T47D (cell line): ENCODE results near the gene TIAM1.

Experiments
- DNase-seq, 2 experiments: peaks; one replicate each; pipeline versions ENCODE4 v3.0.0 to v3.0.0-alpha.2; 2011 to 2012; ENCODE audit warnings: low read depth in 1 of 2, low spot score in 1 of 2
- JUND ChIP-seq: IDR thresholded peaks from 2 replicates; pipeline ENCODE4 v1.6.1; 2012; ENCODE audit warnings: low read depth
- in situ Hi-C: cut with HindIII; loops from 2 replicates; pipeline ENCODE4 v1.10.0; 2016; ENCODE audit warnings: low sequenced_read_pairs, low pct_unique_long_range_greater_than_20kb

TIAM1 gene

DNA sequence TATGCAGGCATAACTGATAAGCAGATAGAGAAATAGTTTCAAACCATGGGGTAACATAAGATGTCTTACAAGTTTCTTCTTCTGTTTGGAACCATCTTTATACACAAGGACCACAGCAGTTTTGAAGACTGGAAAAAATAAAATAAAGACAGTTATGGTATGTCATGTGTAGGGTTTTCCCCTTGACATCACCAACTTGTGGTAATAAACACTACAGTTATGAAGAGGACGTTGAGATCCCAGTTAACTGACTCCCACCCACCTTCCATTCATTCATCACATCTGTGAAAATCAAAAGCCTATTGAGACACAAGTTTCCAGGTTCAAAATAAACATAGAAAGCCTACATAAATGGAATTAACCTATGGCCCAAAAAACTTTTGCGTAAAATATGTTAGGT, 213.2 kb downstream of the TIAM1 start:
- in situ Hi-C loops: no loop called here
- TF ChIP-seq JUND: no peak
- no peak for DNase-seq

DNA sequence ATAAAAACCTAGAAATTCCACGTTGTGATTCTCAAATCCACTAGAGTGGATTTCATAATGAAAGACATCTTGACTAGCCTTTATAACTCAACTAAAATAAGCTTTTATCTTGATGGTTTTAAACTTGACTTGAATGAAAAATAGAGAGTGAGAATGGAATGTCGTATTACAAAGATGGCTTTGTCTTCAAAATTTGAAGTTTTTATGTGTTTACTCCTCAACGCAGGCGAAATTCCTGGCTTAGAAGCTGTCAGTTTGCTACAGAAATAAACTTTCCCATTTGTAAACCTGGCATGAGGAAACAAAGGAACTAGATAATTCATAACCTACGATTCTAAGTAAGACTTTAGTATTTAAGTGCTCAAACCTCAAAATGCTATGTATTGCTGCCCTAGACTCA, 215.8 kb downstream of the TIAM1 start:
- TF ChIP-seq JUND: no peak
- in situ Hi-C loops: no loop called here
- DNase-seq: no peak

DNA sequence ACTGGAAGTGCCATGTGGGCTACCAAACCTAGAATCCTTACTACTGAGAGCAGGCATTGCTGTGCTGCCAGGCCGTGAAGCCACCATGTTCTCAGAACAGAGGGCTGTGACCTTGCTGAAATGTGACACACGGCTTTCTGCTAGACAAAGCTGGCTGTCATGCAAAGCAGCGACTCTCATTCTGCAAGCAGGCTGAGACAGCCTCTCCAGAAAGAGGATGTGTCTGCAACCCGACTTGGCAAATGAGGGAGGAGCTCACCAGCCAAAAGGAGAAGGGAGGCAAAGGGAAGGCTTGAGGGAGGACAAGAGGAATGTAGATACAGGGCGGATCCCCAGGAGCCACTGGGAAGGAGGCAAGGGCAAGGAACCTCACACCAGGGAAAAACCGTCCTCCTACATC, 220.1 kb downstream of the TIAM1 start:
- DNase-seq: no peak
- in situ Hi-C loops: no loop called here
- TF ChIP-seq JUND: no peak

DNA sequence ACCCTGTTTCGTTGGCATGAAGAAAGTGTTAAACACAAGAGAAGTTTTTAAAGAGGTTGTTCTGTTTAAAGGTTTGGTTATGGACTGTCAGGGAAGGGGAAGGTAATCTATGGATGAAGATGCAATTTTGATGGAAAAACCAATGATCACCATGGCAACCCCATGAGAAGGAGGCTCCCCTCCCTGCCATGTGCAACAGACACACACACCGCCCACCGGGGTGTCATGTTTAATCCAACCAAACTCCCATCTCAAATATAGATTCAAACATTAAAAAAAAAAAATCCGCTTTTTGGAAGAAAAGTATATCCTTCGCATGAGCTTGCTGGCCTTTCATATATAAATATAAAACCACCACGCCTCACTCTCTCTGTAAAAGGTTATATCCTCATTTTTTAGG, 224.9 kb downstream of the TIAM1 start:
- in situ Hi-C loops: no loop called here
- TF ChIP-seq JUND: no peak
- no peak for DNase-seq

DNA sequence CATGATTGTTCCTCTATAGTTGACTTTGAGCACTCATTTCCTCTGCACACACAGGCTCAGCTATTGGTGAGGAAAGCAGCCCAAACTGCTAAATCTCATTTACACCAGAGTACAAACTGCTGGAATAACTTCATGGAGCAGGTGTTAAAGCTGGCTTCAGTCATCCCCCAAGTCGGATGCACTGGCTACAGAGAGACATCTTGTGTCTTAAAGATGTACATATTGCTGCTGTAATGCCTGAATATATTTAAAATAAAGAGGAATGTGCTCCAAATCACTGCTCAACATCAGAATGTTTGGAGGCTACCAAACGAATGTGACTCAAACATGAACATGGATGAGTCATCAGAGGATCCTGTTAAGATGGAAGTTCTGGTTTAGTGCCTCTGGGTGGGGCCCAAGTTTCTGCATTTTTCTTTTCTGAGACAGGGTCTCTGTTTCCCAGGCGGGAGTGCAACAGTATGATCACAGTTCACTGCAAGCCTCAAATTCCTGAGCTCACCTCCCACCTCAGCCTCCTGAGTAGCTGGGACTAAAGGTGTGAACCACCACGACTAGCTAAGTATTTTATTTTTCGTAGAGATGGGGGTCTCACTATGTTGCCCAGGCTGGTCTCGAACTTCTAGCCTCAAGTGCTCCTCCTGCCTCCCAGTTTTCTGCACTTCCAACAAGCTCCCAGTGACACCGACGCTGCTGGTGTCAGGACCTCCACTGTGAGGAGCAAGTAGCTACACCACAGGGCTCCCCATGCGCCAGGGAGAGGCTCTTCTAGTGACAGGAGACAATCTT, 226.7 kb downstream of the TIAM1 start:
- no peak for TF ChIP-seq JUND
- DNase-seq: peak in 1 of 2 experiments; percentile 25
- in situ Hi-C loops: no loop called here

DNA sequence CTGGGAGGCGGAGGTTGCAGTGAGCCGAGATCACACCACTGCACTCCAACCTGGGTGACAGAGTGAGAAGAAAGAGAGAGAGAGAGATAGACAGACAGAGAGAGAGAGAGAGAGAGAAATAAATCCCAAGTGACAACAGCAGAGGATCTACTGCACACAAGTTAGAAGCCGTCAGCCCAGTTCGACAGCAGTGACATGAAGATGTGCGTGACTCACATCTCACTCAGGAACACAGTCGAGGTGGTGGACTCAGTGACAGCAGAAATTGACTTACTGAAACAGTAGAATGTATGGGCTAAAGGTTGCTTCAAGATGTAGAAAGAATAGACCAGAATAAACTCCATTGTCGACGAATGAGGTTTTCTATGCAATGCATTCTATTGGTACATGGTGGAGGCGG, 228.8 kb downstream of the TIAM1 start:
- no peak for TF ChIP-seq JUND
- no peak for DNase-seq
- in situ Hi-C loops: no loop called here

DNA sequence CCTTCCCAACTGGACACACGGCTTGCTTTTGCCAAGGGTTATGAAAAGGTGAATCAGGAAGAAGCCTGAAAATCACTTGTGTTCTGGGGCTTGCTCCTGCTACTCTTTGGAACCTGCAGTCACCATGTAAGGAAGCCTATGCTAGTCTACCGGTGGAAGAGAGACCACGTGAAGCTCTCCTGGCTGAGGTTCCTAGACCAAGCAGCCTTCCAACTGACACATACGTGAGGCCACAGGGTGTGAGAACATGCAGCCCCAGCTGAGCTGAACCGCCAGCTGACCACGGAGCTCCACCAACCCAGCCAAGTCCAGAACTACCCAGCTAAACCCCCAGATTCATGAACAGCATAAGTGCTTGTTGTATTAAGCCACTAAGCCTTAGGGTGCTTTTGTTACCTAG, 233.0 kb downstream of the TIAM1 start:
- TF ChIP-seq JUND: no peak
- no peak for DNase-seq
- in situ Hi-C loops: no loop called here

DNA sequence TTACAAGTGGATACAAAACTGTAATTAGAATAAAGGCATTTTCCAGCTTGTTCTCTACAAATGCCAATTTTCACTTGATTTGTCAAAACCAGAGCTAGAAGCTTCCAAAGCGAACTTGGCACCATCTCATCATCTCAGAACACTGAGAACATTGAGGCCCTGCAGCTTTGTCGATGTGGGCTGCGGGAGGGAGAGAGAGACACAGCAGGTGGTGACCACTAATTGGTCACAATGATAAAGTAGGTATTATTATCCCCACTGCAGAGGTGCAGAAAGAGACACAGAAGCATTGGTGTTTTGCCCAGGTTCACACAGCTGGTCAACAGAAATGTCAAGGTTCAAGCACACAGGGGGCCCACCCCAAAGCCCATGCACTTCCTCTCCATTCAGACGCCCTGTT, 233.6 kb downstream of the TIAM1 start:
- in situ Hi-C loops: no loop called here
- DNase-seq: no peak
- no peak for TF ChIP-seq JUND

DNA sequence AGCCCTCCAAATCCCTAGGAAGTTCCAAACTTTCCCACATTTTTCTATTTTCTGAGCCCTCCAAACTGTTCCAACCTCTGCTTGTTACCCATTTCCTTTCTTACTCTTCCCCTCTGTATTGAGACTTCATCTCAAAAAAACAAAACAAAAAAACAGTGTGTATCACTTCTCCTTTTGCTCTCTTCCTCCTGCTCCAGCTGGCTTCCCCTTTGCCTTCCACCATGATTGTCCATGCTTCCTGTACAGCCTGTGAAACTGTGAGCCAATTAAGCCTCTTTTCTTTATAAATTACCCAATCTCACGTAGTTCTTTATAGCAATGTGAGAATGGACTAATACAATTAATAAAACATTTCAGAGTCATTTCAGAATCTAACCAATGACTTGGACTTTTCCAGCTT, 236.2 kb downstream of the TIAM1 start:
- no peak for DNase-seq
- no peak for TF ChIP-seq JUND
- in situ Hi-C loops: no loop called here

DNA sequence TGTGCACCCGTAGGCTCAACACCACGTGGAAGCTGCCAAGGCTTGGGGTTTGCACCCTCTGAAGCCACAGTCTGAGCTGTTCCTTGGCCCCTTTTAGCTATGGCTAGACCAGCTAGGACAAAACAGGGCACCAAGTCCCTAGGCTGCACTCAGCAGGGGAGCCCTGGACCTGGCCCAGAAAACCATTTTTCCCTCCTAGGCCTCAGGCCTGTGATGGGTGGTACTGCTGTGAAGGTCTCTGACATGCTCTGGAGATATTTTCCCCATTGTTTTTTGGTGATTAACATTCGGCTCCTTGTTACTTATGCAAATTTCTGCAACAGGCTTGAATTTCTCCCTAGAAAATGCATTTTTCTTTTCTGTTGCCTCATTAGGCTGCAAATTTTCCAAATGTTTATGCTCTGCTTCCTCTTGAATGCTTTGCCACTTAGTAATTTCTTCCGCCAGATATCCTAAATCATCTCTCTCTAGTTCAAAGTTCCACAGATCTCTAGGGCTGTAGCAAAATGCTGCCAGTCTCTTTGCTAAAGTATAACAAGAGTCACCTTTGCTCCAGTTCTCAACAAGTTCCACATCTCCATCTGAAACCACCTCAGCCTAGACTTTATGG, 236.8 kb downstream of the TIAM1 start:
- TF ChIP-seq JUND: no peak
- in situ Hi-C loops: no loop called here
- no peak for DNase-seq

DNA sequence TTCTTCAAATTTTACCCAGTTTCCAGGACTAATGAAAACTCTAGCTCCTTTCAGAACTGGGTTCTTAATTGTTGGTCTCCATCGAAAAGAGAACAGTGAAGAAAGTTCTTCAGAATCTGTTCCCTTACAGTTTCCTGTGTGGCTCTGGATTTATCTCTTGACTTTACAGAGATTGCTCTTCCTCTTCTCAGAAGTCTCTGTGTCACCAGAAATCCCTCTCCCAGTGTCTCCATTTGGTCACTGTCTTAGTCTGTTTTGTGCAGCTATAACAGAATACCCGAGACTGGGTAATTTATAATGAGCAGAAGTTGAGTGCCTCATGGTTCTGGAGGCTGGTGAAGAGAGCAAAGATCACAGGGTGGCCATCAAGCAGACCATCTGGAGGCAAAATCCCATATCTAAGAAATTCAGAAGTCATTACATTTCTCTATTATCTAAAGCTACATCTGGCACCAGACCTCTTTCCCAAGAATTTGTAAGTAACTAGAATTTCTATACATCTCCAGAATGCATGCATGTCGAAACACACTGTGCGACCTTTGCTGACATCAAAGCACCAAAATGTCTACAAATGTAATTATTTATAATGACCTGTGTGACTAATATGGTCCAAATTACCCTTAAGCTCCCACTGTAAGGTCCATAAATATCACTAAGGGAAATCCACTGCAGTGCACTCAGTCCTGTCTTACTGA, 240.3 kb downstream of the TIAM1 start:
- no peak for TF ChIP-seq JUND
- DNase-seq: no peak
- in situ Hi-C loops: no loop called here

DNA sequence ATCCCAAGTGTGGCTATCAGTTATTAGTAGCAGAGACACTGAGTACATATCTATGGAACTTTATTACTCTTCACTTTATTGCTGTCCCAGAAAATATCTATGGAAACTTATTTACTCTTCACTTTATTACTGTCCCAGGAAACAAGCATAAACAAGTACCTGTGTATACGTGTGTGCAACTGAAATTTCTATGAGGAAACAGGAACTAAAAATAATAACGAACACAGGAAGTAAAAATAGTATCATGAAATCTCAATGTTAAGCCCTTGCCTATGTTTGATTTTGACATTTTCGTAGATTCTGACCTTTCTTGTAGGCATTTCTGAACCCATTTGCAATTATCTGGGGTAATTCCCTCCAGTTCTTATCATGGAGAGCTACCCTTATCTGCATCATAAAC, 240.9 kb downstream of the TIAM1 start:
- no peak for TF ChIP-seq JUND
- DNase-seq: no peak
- in situ Hi-C loops: no loop called here

DNA sequence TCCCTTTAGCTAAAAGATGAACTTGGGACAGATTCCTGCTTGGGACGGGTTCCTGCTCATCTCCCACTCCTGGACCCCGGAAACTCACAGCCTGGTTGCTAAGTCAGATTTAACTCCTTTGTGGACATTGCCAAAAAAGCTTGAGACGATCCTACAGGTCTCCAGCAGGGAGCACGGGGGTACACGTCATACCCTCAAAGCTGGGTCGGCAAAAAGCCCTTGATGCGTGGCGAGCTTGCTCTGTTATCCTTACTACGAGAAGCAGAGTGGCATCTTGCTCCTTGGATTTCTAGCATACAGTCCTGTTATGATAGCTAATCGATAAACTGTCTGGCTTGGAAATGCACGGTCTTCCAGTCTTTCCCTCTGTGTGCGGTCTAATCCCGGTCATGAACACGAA, 244.9 kb downstream of the TIAM1 start:
- no peak for DNase-seq
- in situ Hi-C loops: no loop called here
- no peak for TF ChIP-seq JUND
